ENCODE measurements around the gene FAM120B. TPM values are rescaled to one million over a fixed set of nuclear protein-coding genes. Genes with fewer than 3 reads are reported as not detected.

Gene FAM120B
- total and polyA plus RNA-seq, 2 experiments from 2014 or later: 7.2 to 16.7 TPM

- TF ChIP-seq ZNF462 (CRISPR knock-in tag; IDR thresholded peaks at IDR 0.05): no peak
- TF ChIP-seq REST (IDR thresholded peaks at IDR 0.05; ENCODE audit: unreplicated experiment): no peak
- no peak for TF ChIP-seq ETS1 (IDR thresholded peaks at IDR 0.05)
These were observed 23.9 kb upstream of the FAM120B start (continued) for GRCh38 chr6:170282512-170283158.

Data from GM23338 (cell line).